ENCODE results near the gene TOP3A. TPM values are rescaled to one million over a fixed set of nuclear protein-coding genes. Genes with fewer than 3 reads are reported as not detected.

The TOP3A gene
- total RNA-seq, 1 donor = 45.8 TPM

DNA sequence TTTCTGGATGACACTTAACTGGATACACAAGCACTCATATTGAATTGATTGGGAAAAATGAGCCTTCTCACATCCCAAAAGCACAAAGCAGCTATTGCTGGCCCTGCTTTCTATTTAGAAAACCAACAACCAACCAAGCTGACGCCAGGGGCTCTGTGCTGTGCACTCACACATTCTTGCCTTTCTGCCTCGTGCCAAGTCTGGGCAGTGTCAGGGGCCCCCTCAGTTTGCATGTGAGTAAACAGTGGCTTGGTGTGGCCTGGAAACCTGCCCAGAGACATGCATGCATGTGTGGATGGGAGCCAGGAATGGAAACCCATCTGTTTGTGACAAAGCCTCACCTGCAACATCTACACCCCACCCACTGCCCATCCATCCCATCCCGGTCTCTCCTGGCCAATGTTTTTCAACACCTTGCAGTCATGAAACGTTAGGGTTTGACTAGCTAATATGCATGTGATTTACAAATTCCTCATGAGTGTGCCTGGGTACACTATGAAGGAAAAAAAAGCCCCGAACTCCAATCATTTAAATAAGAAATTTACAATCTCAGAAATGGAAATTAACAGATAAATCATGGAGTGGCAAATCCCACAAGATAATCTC, 33.9 kb downstream of the TOP3A start:
- DNase-seq (ENCODE audit: low read depth) = no peak
- H3K4me3 ChIP-seq (ENCODE audit: low read depth, low read length) = no peak overlapping the region
- TF ChIP-seq, protein P1, sequence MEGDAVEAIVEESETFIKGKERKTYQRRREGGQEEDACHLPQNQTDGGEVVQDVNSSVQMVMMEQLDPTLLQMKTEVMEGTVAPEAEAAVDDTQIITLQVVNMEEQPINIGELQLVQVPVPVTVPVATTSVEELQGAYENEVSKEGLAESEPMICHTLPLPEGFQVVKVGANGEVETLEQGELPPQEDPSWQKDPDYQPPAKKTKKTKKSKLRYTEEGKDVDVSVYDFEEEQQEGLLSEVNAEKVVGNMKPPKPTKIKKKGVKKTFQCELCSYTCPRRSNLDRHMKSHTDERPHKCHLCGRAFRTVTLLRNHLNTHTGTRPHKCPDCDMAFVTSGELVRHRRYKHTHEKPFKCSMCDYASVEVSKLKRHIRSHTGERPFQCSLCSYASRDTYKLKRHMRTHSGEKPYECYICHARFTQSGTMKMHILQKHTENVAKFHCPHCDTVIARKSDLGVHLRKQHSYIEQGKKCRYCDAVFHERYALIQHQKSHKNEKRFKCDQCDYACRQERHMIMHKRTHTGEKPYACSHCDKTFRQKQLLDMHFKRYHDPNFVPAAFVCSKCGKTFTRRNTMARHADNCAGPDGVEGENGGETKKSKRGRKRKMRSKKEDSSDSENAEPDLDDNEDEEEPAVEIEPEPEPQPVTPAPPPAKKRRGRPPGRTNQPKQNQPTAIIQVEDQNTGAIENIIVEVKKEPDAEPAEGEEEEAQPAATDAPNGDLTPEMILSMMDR (IDR thresholded peaks at IDR 0.05; ENCODE audit: insufficient read depth, low read depth, low read length) = no peak

GRCh38 chr17:18280249-18280648, 34.5 kb downstream of the TOP3A start:
- DNase-seq (ENCODE audit: low read depth) = no peak
- TF ChIP-seq, protein P1 (IDR thresholded peaks at IDR 0.05; ENCODE audit: insufficient read depth, low read depth, low read length) = no peak

GRCh38 chr17:18278867-18279266, 35.9 kb downstream of the TOP3A start:
- TF ChIP-seq, protein P1 (IDR thresholded peaks at IDR 0.05; ENCODE audit: insufficient read depth, low read depth, low read length) = no peak
- DNase-seq (ENCODE audit: low read depth) = peak; percentile 38

More at GRCh38 chr17:18280249-18280648, 34.5 kb downstream of the TOP3A start:
- no peak overlapping the region for H3K4me3 ChIP-seq (ENCODE audit: low read depth, low read length)

DNA sequence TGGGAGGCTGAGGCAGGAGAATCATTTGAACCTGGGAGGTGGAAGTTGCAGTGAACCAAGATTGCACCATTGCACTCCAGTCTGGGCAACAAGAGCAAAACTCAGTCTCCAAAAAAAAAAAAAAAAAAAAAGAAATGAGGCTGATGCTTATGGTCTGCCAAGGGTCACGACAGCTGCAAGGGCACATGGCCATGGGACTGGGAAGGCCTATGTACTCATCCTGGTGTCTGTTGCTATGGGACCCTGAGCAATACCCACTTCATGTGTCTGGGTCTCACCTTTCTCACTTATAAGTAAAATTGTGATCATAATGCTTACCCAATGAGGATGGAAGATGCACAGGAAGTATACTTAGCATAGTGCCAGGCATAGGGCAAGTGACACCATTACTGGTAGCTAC, 37.7 kb downstream of the TOP3A start:
- DNase-seq (ENCODE audit: low read depth) = no peak
- no peak overlapping the region for H3K4me3 ChIP-seq (ENCODE audit: low read depth, low read length)
- TF ChIP-seq, protein P1 (IDR thresholded peaks at IDR 0.05; ENCODE audit: insufficient read depth, low read depth, low read length) = no peak

More at GRCh38 chr17:18278867-18279266, 35.9 kb downstream of the TOP3A start:
- no peak overlapping the region for H3K4me3 ChIP-seq (ENCODE audit: low read depth, low read length)

DNA sequence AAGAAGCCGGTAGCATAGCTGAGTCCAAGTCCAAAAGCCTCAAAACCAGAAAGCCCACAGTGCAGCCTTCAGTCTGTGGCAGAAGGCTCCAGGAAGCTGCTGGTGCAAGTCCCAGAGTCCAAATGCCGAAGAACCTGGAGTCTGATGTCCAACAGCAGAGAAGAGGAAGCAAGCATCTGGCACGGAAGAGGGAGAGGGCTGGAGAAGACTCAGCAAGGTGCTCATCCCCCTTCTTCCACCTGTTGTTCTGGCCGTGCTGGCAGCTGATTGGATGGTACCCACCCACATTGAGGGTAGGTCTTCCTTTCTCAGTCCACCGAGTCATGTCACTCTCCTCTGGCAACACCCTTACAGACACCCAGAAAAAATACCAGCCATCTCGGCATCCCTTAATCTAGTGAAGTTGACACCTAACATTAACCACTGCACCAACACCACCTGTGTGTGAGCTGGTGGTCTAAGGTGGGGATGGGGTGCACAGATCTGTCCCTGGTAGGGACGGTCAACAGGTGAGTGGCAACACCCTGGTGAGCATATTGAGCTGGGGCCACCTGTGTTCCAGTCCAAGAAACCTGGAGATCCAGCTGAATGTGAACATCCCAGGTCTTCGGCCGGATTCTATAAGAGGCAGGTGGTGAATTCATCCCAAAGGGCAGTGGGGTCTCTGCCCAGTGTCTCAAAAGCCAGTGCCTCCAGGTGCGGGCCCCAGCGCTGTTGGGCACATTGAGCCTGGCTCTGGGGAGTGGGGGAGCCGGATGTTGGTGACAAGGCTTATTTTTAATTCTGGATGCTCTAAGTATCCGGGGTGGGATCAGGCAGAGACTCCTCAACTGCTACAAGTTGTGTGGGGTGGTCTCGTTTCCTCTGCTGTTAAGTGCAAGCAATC, 44.5 kb downstream of the TOP3A start:
- TF ChIP-seq, protein P1 (IDR thresholded peaks at IDR 0.05; ENCODE audit: insufficient read depth, low read depth, low read length) = no peak
- DNase-seq (ENCODE audit: low read depth) = no peak
- no peak overlapping the region for H3K4me3 ChIP-seq (ENCODE audit: low read depth, low read length)

GRCh38 chr17:18267927-18268711, 46.7 kb downstream of the TOP3A start:
- DNase-seq (ENCODE audit: low read depth) = peak; percentile 21
- TF ChIP-seq, protein P1 (IDR thresholded peaks at IDR 0.05; ENCODE audit: insufficient read depth, low read depth, low read length) = no peak
- no peak overlapping the region for H3K4me3 ChIP-seq (ENCODE audit: low read depth, low read length)
